ENCODE measurements around the gene SYCN. TPM values are rescaled to one million over a fixed set of nuclear protein-coding genes. Genes with fewer than 3 reads are reported as not detected.

Gene SYCN
- total RNA-seq, 4 donors from 2014 or later: not detected

DNA sequence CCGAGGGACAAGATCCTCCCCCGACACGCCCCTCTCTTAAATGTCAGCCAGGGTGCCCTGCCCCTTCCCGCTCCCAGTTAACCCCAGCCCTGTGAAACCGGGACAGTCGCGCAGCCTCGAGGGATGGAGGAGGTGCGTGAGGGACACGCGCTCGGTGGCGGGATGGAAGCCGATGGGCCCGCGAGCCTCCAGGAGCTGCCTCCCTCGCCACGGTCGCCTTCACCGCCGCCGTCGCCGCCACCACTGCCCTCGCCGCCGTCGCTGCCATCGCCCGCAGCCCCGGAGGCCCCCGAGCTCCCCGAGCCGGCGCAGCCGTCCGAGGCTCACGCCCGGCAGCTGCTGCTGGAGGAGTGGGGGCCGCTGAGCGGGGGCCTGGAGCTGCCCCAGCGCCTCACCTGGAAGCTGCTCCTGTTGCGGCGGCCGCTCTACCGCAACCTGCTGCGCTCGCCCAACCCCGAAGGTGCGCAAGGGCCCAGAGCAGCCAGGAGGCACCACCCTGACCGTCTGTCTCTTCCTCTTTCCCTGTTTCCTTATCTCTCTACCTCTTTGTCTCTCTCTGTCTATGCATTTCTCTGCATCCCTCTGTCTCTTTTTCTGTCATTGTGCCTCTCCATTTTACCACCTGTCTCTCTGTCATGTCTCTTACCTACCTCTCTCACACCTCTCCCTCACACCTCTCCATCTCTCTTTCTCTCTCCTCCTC lies 7.1 kb downstream of the SYCN start, which contains the start of gene NCCRP1:
TSS of gene NCCRP1 (plus strand) at position 105 of the 703 bp plus-strand sequence. CDS start at position 124, 19 bp downstream.
- intact Hi-C loops (cut with DNase I): no loop called here
- WGBS, 2 donors: 5 to 6% methylated on average over 9 to 10 of the region's 51 CpGs
- H3K27ac ChIP-seq: peak within 1 kb of the TSS; percentile 34 to 80 (median 75)
- peaks cover 5 to 58% (median 13%) of the 10 kb centered on the region in 3 donors for H3K4me1 ChIP-seq
- peaks cover 0 to 8% (median 0%) of the 10 kb centered on the region in 3 donors for H3K36me3 ChIP-seq
- DNase-seq: no peak
- H3K9me3 ChIP-seq: no peaks in the 10 kb centered on the region
- H3K27me3 ChIP-seq: peaks cover 0 to 78% (median 7%) of the 10 kb centered on the region in 4 donors
- H3K4me3 ChIP-seq: peak within 1 kb of the TSS; percentile 40 to 55 (median 48)
- TF ChIP-seq, protein P1, sequence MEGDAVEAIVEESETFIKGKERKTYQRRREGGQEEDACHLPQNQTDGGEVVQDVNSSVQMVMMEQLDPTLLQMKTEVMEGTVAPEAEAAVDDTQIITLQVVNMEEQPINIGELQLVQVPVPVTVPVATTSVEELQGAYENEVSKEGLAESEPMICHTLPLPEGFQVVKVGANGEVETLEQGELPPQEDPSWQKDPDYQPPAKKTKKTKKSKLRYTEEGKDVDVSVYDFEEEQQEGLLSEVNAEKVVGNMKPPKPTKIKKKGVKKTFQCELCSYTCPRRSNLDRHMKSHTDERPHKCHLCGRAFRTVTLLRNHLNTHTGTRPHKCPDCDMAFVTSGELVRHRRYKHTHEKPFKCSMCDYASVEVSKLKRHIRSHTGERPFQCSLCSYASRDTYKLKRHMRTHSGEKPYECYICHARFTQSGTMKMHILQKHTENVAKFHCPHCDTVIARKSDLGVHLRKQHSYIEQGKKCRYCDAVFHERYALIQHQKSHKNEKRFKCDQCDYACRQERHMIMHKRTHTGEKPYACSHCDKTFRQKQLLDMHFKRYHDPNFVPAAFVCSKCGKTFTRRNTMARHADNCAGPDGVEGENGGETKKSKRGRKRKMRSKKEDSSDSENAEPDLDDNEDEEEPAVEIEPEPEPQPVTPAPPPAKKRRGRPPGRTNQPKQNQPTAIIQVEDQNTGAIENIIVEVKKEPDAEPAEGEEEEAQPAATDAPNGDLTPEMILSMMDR (IDR thresholded peaks at IDR 0.05): no peak
- peak in 1 of 4 donors; percentile 10 for TF ChIP-seq POLR2A (IDR thresholded peaks at IDR 0.05)

DNA sequence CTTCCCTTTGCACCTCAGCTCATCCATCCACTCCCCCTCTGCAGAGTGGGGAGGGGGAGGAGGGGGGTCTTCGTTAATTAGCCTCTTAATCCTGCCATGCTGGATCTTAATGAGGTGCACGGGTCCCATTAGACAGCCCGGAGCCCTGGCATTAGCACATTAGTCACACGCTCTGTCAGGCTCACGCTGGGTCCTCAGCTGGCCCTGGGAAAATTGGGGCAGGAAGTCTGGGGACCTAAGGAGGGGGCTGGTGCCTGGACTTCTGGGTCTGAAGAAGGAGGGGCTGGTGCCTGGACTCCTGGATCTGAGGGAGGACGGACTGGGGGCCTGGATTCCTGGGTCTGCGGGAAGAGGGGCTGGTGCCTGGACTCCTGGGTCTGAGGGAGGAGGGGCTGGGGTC lies 7.7 kb downstream of the SYCN start:
- peaks cover 5 to 58% (median 13%) of the 10 kb centered on the region in 3 donors for H3K4me1 ChIP-seq
- TF ChIP-seq, protein P1 (IDR thresholded peaks at IDR 0.05): no peak
- no peak for TF ChIP-seq POLR2A (IDR thresholded peaks at IDR 0.05)
- peak overlapping the region; percentile 34 to 80 (median 75) for H3K27ac ChIP-seq
- H3K4me3 ChIP-seq: peak overlapping the region in 2 of 4 donors; percentile 40 to 53
- 41% methylated on average over 3 of the region's 7 CpGs; no CpG with 5 or more reads in 1 of the 2 donors for WGBS, 2 donors
- intact Hi-C loops (cut with DNase I): no loop called here
- peaks cover 0 to 71% (median 7%) of the 10 kb centered on the region in 4 donors for H3K27me3 ChIP-seq
- DNase-seq: no peak
- peaks cover 0 to 8% (median 0%) of the 10 kb centered on the region in 3 donors for H3K36me3 ChIP-seq
- no peaks in the 10 kb centered on the region for H3K9me3 ChIP-seq

DNA sequence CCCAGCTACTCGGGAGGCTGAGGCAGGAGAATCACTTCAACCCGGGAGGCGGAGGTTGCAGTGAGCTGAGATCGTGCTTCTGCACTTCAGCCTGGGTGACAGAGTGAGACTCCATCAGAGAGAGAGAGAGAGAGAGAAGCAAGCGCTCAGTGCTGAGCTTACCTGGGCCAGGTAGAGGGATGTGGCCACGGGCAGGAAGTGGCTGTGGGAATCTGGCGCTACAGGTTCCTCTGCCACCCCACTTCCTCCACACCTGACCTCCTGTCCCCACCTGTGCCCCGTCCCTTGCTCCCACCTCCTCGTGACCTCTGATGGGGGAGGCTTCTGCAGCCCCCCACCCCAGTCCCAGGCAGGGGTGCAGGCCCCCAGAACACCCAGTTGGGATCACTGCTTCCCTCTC lies 8.3 kb downstream of the SYCN start:
- Histone ChIP-seq H3K27ac (peak overlapping the region; percentile 34 to 80 (median 75)), H3K36me3 (peaks cover 0 to 8% (median 0%) of the 10 kb centered on the region in 3 donors), H3K4me3 (peak overlapping the region in 1 of 4 donors; percentile 53), H3K9me3 (no peaks in the 10 kb centered on the region), H3K4me1 (peaks cover 5 to 58% (median 13%) of the 10 kb centered on the region in 3 donors), H3K27me3 (peaks cover 0 to 66% (median 7%) of the 10 kb centered on the region in 4 donors)
- intact Hi-C loops (cut with DNase I): no loop called here
- 43% methylated on average over 8 of the region's 9 CpGs for WGBS, 2 donors
- TF ChIP-seq, protein P1 (IDR thresholded peaks at IDR 0.05): no peak
- TF ChIP-seq POLR2A (IDR thresholded peaks at IDR 0.05): no peak
- no peak for DNase-seq

DNA sequence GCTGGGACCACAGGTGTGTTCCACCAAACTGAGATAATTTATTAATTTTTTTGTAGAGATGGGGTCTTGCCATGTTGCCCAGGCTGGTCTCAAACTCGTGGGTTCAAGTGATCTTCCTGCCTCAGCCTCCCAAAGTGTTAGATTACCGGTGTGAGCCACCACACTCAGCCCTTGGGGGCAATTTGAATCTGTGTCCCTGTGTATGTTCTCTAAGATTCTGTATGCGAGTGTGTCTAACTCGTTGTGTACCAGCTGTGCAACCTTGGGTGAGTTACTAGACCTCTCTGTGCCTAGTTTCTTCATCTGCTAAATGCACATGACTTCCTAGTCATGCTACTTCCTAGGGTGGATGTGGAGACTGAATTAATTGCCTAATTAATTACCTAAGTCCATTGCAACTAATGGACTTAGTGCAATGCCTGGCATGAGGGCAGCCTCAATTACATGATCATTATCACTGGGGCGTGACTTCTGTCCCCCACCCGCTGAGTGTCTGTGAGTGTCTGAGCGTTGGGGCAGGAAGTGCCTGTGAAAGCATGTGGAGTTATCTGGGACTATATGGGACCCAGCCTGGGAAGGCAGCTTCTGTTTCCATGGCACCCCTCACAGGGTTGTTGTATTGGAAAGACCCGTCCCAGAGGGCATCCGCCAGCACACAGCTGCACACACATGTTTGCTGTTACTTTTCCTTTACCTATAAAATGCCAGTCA lies 9.1 kb downstream of the SYCN start:
- H3K27ac ChIP-seq: peak overlapping the region; percentile 34 to 80 (median 75)
- intact Hi-C loops (cut with DNase I): no loop called here
- DNase-seq: no peak
- H3K4me1 ChIP-seq: peaks cover 5 to 58% (median 13%) of the 10 kb centered on the region in 3 donors
- H3K9me3 ChIP-seq: no peaks in the 10 kb centered on the region
- TF ChIP-seq, protein P1 (IDR thresholded peaks at IDR 0.05): no peak
- TF ChIP-seq POLR2A (IDR thresholded peaks at IDR 0.05): no peak
- H3K4me3 ChIP-seq: no peak overlapping the region
- peaks cover 0 to 2% (median 0%) of the 10 kb centered on the region in 3 donors for H3K36me3 ChIP-seq
- 41 to 46% methylated on average over 7 to 9 of the region's 9 CpGs for WGBS, 2 donors
- H3K27me3 ChIP-seq: peaks cover 0 to 58% (median 7%) of the 10 kb centered on the region in 4 donors
